ENCODE data around the gene WIPF1. TPM values are rescaled to one million over a fixed set of nuclear protein-coding genes. Genes with fewer than 3 reads are reported as not detected.

The WIPF1 gene, protein sequence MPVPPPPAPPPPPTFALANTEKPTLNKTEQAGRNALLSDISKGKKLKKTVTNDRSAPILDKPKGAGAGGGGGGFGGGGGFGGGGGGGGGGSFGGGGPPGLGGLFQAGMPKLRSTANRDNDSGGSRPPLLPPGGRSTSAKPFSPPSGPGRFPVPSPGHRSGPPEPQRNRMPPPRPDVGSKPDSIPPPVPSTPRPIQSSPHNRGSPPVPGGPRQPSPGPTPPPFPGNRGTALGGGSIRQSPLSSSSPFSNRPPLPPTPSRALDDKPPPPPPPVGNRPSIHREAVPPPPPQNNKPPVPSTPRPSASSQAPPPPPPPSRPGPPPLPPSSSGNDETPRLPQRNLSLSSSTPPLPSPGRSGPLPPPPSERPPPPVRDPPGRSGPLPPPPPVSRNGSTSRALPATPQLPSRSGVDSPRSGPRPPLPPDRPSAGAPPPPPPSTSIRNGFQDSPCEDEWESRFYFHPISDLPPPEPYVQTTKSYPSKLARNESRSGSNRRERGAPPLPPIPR
- total RNA-seq: 16.7 and 21.2 TPM in 2 replicates

DNA sequence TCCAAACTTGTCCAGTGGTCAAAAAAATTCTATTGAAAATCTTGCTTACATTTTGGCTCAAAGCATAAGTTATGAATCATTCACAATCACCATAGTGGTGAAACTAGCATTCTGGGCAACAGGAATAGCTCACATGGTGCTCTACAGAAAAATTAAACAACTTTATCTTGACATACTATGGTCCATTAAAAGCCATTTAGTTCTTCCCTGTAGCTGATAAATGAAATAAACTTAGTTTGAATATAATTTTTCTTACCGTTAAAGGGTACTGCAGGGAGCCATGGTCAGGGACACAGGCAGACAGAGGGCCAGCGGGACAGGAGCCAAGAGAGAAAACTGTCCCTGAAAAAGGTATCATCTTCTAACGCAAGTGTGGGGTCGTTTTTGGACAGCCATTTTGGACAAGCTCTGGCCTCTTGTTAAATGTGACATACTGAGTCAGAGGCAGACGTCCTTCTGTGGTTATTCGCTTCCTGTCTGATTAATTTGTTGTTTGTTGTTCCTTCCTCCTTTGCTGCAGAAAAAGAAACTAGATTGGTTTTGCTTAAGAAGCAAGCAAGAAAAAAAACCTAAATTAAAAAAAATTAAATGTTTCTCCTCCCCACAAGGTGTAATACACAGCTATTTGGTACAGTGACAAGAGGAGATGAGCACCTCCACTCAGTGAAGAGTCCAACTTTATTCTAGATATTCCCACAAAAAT is at the start of gene WIPF1:
Gene WIPF1 (minus strand): TSS at position 460 of the 703 bp plus-strand sequence. CDS start 12,231 bp downstream, outside the sequence.

Other genes with a start within 250 kb of the WIPF1 start
- 11.2 and 26.0 TPM in 2 replicates for gene SCRN3, start 202.1 kb downstream of the WIPF1 start, total RNA-seq
- gene GPR155, start 110.8 kb downstream of the WIPF1 start, total RNA-seq: 1.6 and 2.2 TPM in 2 replicates
- 4.1 and 5.7 TPM in 2 replicates for gene CHRNA1, start 166.7 kb upstream of the WIPF1 start, total RNA-seq